Endothelial cell of umbilical vein (primary cell): ENCODE data around the gene STEAP4. TPM values are rescaled to one million over a fixed set of nuclear protein-coding genes. Genes with fewer than 3 reads are reported as not detected.

Source experiments
- BruUV-seq: library from RNA; stranded (reverse); fragments of 400-500 nt; replicated peaks from 2 replicates; lab custom pipeline; 2021; lab: Mats Ljungman, UMichigan
- CTCF ChIA-PET: fragments of 300-600, 350-600 bp; sonication (Branson Sonifier 250); formaldehyde crosslinking; loops from one replicate; lab custom pipeline; 2021; ENCODE audit warnings: antibody characterized with exemption, inconsistent platforms; lab: Charles Lee
- POLR2A ChIA-PET: fragments of 300-600, 350-600 bp; sonication (Branson Sonifier 250); formaldehyde crosslinking; loops from one replicate; lab custom pipeline; 2021; ENCODE audit warnings: antibody characterized with exemption, inconsistent platforms; lab: Charles Lee
- DNase-seq: peaks from one replicate; pipeline ENCODE4 v3.0.0-alpha.2; 2011; ENCODE audit warnings: low read depth, low spot score
- FAIRE-seq: peaks from 2 replicates; lab custom pipeline; 2011; peaks lifted over from hg19 to GRCh38; lab: Jason Lieb, UNC
- H2AFZ ChIP-seq: 2 replicates; pipeline ENCODE4 v1.6.0; 2012; ENCODE audit warnings: low read depth, low read length, control low read depth, inconsistent platforms
- H3K27ac ChIP-seq: 2 replicates; pipeline ENCODE4 v1.5.1; 2011; ENCODE audit warnings: low read depth, mild to moderate bottlenecking, control low read depth, low read length, moderate library complexity; ENCODE audit not compliant: insufficient read depth
- H3K27me3 ChIP-seq, 2 experiments: 2 replicates each; pipeline versions ENCODE4 v1.6.0 to v1.6.1; 2011; ENCODE audit warnings: low read length in 2 of 2, mixed read lengths in 1 of 2; ENCODE audit not compliant: control insufficient read depth in 2 of 2, insufficient read depth in 2 of 2
- H3K36me3 ChIP-seq, 2 experiments: 2 replicates in 1 of 2; 3 replicates in 1 of 2; pipeline ENCODE4 v1.5.1; 2011; ENCODE audit warnings: low read length in 2 of 2, mild to moderate bottlenecking in 1 of 2, moderate library complexity in 1 of 2; ENCODE audit not compliant: control insufficient read depth in 2 of 2, insufficient read depth in 2 of 2; ENCODE audit errors: extremely low read depth in 1 of 2
- H3K4me1 ChIP-seq: 3 replicates; pipeline ENCODE4 v1.5.1; 2011; ENCODE audit warnings: mild to moderate bottlenecking, low read length; ENCODE audit not compliant: control insufficient read depth, insufficient read depth; ENCODE audit errors: extremely low read depth
- H3K4me2 ChIP-seq: 2 replicates; pipeline ENCODE4 v1.6.1; 2011; ENCODE audit warnings: low read length, control low read depth, mixed read lengths; ENCODE audit not compliant: insufficient read depth
- H3K4me3 ChIP-seq, 3 experiments: fragments of 200-600 bp in 1 of 3; sonication (generic), shearing (Covaris generic) in 1 of 3; replicated peaks in 1 of 3; 2 replicates each; pipeline ENCODE4 v1.5.1; 2011 to 2016; ENCODE audit warnings: control low read depth in 3 of 3, low read length in 3 of 3, mild to moderate bottlenecking in 2 of 3, inconsistent platforms in 1 of 3, low read depth in 1 of 3, moderate library complexity in 1 of 3; ENCODE audit not compliant: insufficient read depth in 1 of 3
- H3K79me2 ChIP-seq: 2 replicates; pipeline ENCODE4 v1.6.0; 2012; ENCODE audit warnings: low read length, inconsistent platforms; ENCODE audit not compliant: control insufficient read depth, insufficient read depth
- H3K9ac ChIP-seq: replicated peaks from 2 replicates; pipeline ENCODE3; 2011; ENCODE audit warnings: low read length, control low read depth; ENCODE audit not compliant: insufficient read depth; ENCODE audit errors: extremely low read depth
- H3K9me1 ChIP-seq: replicated peaks from 3 replicates; pipeline ENCODE4 v1.6.0; 2011; ENCODE audit warnings: mild to moderate bottlenecking, low read length; ENCODE audit not compliant: control insufficient read depth, insufficient read depth; ENCODE audit errors: extremely low read depth
- H3K9me3 ChIP-seq: replicated peaks from 2 replicates; pipeline ENCODE4 v1.5.1; 2012; ENCODE audit warnings: low read length, inconsistent platforms; ENCODE audit not compliant: control insufficient read depth, insufficient read depth
- H4K20me1 ChIP-seq: replicated peaks from 2 replicates; pipeline ENCODE3; 2011; ENCODE audit warnings: mild to moderate bottlenecking, low read length; ENCODE audit not compliant: control insufficient read depth, insufficient read depth; ENCODE audit errors: extremely low read depth
- CTCF ChIP-seq, 2 donors: IDR thresholded peaks; 1 replicate in 1 of 2; 2 replicates in 1 of 2; pipeline ENCODE4 v1.5.1; 2011; ENCODE audit warnings: low read length in 2 of 2, mild to moderate bottlenecking in 2 of 2, moderate library complexity in 2 of 2, control low read depth in 1 of 2, inconsistent platforms in 1 of 2, low read depth in 1 of 2; ENCODE audit not compliant: insufficient read depth in 1 of 2; ENCODE audit errors: extremely low read depth in 1 of 2
- EZH2 ChIP-seq: IDR thresholded peaks from 2 replicates; pipeline ENCODE4 v1.6.1; 2012; ENCODE audit warnings: borderline replicate concordance, low read depth, mild to moderate bottlenecking, moderate library complexity, low read length, inconsistent platforms; ENCODE audit not compliant: severe bottlenecking
- FOS ChIP-seq: IDR thresholded peaks from 2 replicates; pipeline ENCODE4 v1.6.1; 2011; ENCODE audit warnings: mild to moderate bottlenecking, low read length, moderate library complexity, borderline replicate concordance; ENCODE audit not compliant: insufficient read depth
- GATA2 ChIP-seq: IDR thresholded peaks from 2 replicates; pipeline ENCODE4 v1.7.0; 2011; ENCODE audit warnings: low read depth, mild to moderate bottlenecking, moderate library complexity, mixed read lengths, low read length; ENCODE audit not compliant: insufficient read length, insufficient read depth
- JUN ChIP-seq: IDR thresholded peaks from 2 replicates; pipeline ENCODE4 v1.6.1; 2011; ENCODE audit warnings: borderline replicate concordance, low read depth; ENCODE audit not compliant: insufficient read length, insufficient read depth
- MAX ChIP-seq: IDR thresholded peaks from 2 replicates; pipeline ENCODE4 v1.6.1; 2011; ENCODE audit not compliant: insufficient read depth, insufficient read length
- MYC ChIP-seq: IDR thresholded peaks from one replicate; pipeline ENCODE4 v1.6.1; 2011; ENCODE audit warnings: mild to moderate bottlenecking, low read depth, low read length
- POLR2A ChIP-seq: IDR thresholded peaks from 2 replicates; pipeline ENCODE4 v1.6.1; 2012; ENCODE audit warnings: low read depth, mild to moderate bottlenecking, control low read depth, low read length
- POLR2AphosphoS5 ChIP-seq: IDR thresholded peaks from 2 replicates; pipeline ENCODE4 v1.6.1; 2012; ENCODE audit warnings: low read depth, mild to moderate bottlenecking, control low read depth, low read length, moderate library complexity; ENCODE audit not compliant: insufficient read depth
- dilution Hi-C: fragments of 300-500 bp; cut with MboI; formaldehyde crosslinking; loops from one replicate; pipeline ENCODE4 v1.15.0; 2019; ENCODE audit warnings: low sequenced_read_pairs; ENCODE audit not compliant: extremely low pct_ligation_motif_present
- intact Hi-C: fragments of 100-400 bp; cut with micrococcal nuclease; formaldehyde crosslinking; loops from one replicate; pipeline ENCODE4 v1.10.0; 2022
- polyA plus RNA-seq, 4 experiments: library from polyadenylated mRNA; depleted of rRNA in 3 of 4; stranded (reverse) in 3 of 4; unstranded in 1 of 4; fragments of >200 nt; gene quantifications; 2 replicates each; pipeline versions ENCODE4 v1.2.1 to v1.2.3, GENCODE V29; 2011 to 2012; ENCODE audit warnings: missing spikeins in 1 of 4
- total RNA-seq: library from RNA; stranded (reverse); gene quantifications from 2 replicates; pipeline ENCODE4 v1.2.3, GENCODE V29; 2021

Gene STEAP4
- total and polyA plus RNA-seq, 2 donors (not counting 3 experiments of a cell fraction or from before 2014, with no cell fraction given), result not detected

GRCh38 chr7:88329532-88330463 is 23.1 kb upstream of the STEAP4 start:
- TF ChIP-seq MAX (no peak), FOS (no peak), JUN (no peak), POLR2AphosphoS5 (no peak), MYC (no peak), GATA2 (no peak), EZH2 (no peak), CTCF (IDR thresholded peaks at IDR 0.05; ENCODE audit: extremely low read depth in 1 of 2, insufficient read depth in 1 of 2, low read depth in 1 of 2, low read length in 2 of 2) (no peak), POLR2A (no peak)
- H3K9me1 ChIP-seq, result no peaks in the 10 kb centered on the region
- H3K79me2 ChIP-seq, result no peaks in the 10 kb centered on the region
- no peak overlapping the region for H3K4me2 ChIP-seq
- intact Hi-C loops (no loop called here), dilution Hi-C loops (no loop called here)
- H2AFZ ChIP-seq, result no peak overlapping the region
- no TSS peak for BruUV-seq
- peaks cover 0 to 3% of the 10 kb centered on the region in 2 experiments for H3K27me3 ChIP-seq
- no peak overlapping the region for H3K4me3 ChIP-seq
- DNase-seq (no peak), FAIRE-seq (no peak)
- no peak overlapping the region for H3K9ac ChIP-seq
- CTCF ChIA-PET, result no interaction called here
- H3K4me1 ChIP-seq, result no peaks in the 10 kb centered on the region
- H4K20me1 ChIP-seq, result no peaks in the 10 kb centered on the region
- POLR2A ChIA-PET, result no interaction called here
- H3K36me3 ChIP-seq, result no peaks in the 10 kb centered on the region
- H3K27ac ChIP-seq, result no peak overlapping the region
- H3K9me3 ChIP-seq, result no peaks in the 10 kb centered on the region
